Nephron (organoid): ENCODE measurements around the gene GFM1.
A peak's percentile ranks its signal among the peaks of the same experiment; 100 is the strongest.

Experiments used
- H3K27ac Mint-ChIP-seq, 3 experiments: 2 replicates each; pipeline ENCODE4 v1.8.0; 2020; ENCODE audit warnings: mixed read lengths in 3 of 3, mild to moderate bottlenecking in 2 of 3, moderate library complexity in 1 of 3
- H3K27me3 Mint-ChIP-seq: 2 replicates; pipeline ENCODE4 v1.8.0; 2021; ENCODE audit warnings: low read depth, mild to moderate bottlenecking, moderate library complexity, mixed read lengths
- H3K36me3 Mint-ChIP-seq: 2 replicates; pipeline ENCODE4 v1.8.0; 2020; ENCODE audit warnings: low read depth, mixed read lengths
- H3K4me1 Mint-ChIP-seq: 2 replicates; pipeline ENCODE4 v1.8.0; 2020; ENCODE audit warnings: mixed read lengths
- H3K4me3 Mint-ChIP-seq, 3 experiments: 2 replicates each; pipeline ENCODE4 v1.8.0; 2020; ENCODE audit warnings: mild to moderate bottlenecking in 3 of 3, mixed read lengths in 3 of 3, moderate library complexity in 2 of 3
- H3K9me3 Mint-ChIP-seq: 2 replicates; pipeline ENCODE4 v1.8.0; 2020; ENCODE audit warnings: mixed read lengths
- TF ChIP-seq, protein P1 (sequence below), 3 experiments: fragments of 200-600 bp; sonication (generic); IDR thresholded peaks; one replicate each; pipeline ENCODE4 v1.5.0; 2021; ENCODE audit warnings: antibody characterized with exemption in 3 of 3; ENCODE audit not compliant: unreplicated experiment in 3 of 3

The GFM1 gene

DNA sequence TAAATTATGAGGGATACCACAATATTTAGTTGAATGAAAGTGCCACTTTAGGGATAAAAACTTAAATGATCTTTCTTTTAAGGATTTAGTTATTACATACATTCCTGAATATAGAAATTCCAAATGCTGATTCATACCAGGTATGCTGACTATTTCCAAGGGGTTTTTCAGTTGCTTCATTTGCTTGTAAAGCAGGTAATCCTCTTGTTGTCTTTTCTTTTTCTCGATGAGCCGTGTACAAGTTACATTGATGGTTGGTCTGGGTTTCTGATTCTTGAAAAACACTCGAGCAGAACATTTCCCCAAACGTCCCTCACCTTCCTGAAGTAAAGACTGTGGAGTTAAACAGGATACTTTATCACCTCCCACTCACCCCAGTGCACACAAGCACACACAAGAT lies 66.3 kb downstream of the GFM1 start:
- Mint-ChIP-seq H3K9me3 (no peaks in the 10 kb centered on the region), H3K4me1 (no peaks in the 10 kb centered on the region), H3K4me3 (no peak overlapping the region), H3K27me3 (no peaks in the 10 kb centered on the region), H3K36me3 (peaks cover 52% of the 10 kb centered on the region), H3K27ac (no peak overlapping the region)
- TF ChIP-seq, protein P1, sequence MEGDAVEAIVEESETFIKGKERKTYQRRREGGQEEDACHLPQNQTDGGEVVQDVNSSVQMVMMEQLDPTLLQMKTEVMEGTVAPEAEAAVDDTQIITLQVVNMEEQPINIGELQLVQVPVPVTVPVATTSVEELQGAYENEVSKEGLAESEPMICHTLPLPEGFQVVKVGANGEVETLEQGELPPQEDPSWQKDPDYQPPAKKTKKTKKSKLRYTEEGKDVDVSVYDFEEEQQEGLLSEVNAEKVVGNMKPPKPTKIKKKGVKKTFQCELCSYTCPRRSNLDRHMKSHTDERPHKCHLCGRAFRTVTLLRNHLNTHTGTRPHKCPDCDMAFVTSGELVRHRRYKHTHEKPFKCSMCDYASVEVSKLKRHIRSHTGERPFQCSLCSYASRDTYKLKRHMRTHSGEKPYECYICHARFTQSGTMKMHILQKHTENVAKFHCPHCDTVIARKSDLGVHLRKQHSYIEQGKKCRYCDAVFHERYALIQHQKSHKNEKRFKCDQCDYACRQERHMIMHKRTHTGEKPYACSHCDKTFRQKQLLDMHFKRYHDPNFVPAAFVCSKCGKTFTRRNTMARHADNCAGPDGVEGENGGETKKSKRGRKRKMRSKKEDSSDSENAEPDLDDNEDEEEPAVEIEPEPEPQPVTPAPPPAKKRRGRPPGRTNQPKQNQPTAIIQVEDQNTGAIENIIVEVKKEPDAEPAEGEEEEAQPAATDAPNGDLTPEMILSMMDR (IDR thresholded peaks at IDR 0.05; ENCODE audit: unreplicated experiment in 3 of 3), result no peak

DNA sequence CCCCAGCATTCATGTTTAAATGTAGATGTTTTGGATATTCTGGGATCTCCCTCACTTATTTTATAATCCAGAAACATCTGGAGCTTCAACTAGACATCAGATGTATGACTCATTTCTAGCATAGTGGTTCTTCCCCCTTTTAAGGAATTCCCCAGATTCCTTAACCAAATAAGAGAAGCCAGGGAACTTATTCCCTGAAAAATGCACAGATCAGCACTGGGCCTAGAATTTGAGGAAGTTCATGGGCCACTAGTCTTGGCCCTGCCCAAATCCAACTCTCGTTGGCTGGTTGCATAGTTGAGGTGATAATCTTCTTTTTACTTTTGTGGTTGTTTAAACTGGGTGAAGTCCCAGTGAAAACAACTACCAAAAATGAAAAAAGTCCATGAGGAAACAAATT lies 67.6 kb downstream of the GFM1 start:
- H3K4me1 Mint-ChIP-seq, result no peaks in the 10 kb centered on the region
- no peaks in the 10 kb centered on the region for H3K27me3 Mint-ChIP-seq
- H3K9me3 Mint-ChIP-seq, result no peaks in the 10 kb centered on the region
- H3K27ac Mint-ChIP-seq, result no peak overlapping the region
- TF ChIP-seq, protein P1 (IDR thresholded peaks at IDR 0.05; ENCODE audit: unreplicated experiment in 3 of 3), result no peak
- H3K4me3 Mint-ChIP-seq, result no peak overlapping the region
- H3K36me3 Mint-ChIP-seq, result peaks cover 46% of the 10 kb centered on the region

DNA sequence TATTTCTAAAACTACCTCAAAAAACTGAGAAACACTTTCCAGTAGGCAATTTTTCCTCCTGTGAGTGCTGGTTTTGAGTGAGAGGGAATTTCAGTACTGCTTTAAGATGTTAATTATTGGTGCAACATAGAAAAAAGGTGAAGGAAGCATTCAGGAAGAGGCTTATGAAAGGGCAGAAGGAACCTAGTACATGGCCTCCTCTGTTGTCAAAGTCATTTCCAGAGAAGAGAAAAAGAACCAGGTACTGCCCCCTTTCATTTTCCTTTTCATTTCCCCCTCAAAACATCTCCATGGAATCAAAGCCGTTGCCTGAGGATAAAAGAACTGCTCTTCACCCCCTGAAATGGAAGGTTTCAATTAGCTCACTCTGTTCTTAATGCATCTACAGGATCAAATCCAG lies 68.1 kb downstream of the GFM1 start:
- H3K9me3 Mint-ChIP-seq, result no peaks in the 10 kb centered on the region
- no peaks in the 10 kb centered on the region for H3K27me3 Mint-ChIP-seq
- peaks cover 41% of the 10 kb centered on the region for H3K36me3 Mint-ChIP-seq
- no peak overlapping the region for H3K27ac Mint-ChIP-seq
- H3K4me3 Mint-ChIP-seq, result no peak overlapping the region
- H3K4me1 Mint-ChIP-seq, result peaks cover 5% of the 10 kb centered on the region
- TF ChIP-seq, protein P1 (IDR thresholded peaks at IDR 0.05; ENCODE audit: unreplicated experiment in 3 of 3), result no peak

DNA sequence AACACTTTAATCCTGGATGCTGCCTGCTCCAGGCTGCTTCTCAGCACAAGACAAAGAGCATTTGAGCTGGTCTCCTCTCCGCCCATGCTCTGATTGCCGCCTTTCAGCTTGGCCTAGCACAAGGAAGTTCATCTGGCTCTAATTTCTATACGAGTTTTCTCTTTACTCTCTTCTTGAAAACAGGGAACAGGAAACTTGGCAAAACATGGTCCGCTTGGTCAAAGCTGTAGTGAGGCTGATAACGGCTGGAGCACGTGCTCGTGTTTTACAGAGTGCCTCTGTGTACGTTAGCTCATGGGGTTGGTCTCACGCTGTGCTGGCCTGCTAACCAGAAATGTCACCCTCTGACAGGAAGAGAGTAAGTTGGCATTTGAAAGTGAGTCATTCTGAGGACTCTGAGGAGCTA lies 68.8 kb downstream of the GFM1 start:
- H3K36me3 Mint-ChIP-seq, result peaks cover 38% of the 10 kb centered on the region
- no peak overlapping the region for H3K4me3 Mint-ChIP-seq
- H3K4me1 Mint-ChIP-seq, result peaks cover 6% of the 10 kb centered on the region
- no peak overlapping the region for H3K27ac Mint-ChIP-seq
- TF ChIP-seq, protein P1 (IDR thresholded peaks at IDR 0.05; ENCODE audit: unreplicated experiment in 3 of 3), result no peak
- H3K9me3 Mint-ChIP-seq, result no peaks in the 10 kb centered on the region
- H3K27me3 Mint-ChIP-seq, result no peaks in the 10 kb centered on the region

DNA sequence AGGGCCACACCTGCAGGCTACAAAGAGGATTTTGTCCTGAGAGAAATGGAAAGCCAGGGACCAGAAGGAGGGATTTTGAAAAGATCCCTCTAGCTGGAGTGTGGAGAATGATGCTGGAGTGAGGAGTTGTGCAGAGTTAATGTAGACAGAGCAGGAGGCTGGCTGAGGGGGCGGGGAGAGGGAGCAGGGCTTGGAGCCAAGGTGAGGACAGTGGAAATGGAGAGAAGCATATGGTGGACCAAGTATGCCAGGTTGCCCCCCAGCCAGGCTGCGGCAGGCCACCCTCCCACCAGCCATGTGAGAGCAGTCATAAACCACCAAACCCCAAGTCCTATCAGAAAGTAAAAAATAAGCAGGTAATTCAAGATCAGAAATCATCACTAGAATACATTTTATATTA lies 73.2 kb downstream of the GFM1 start:
- Mint-ChIP-seq H3K4me3 (no peak overlapping the region), H3K4me1 (peaks cover 6% of the 10 kb centered on the region), H3K27ac (peak overlapping the region in 1 of 3 experiments; percentile 11), H3K36me3 (peaks cover 21% of the 10 kb centered on the region), H3K9me3 (no peaks in the 10 kb centered on the region), H3K27me3 (no peaks in the 10 kb centered on the region)
- TF ChIP-seq, protein P1 (IDR thresholded peaks at IDR 0.05; ENCODE audit: unreplicated experiment in 3 of 3), result no peak

DNA sequence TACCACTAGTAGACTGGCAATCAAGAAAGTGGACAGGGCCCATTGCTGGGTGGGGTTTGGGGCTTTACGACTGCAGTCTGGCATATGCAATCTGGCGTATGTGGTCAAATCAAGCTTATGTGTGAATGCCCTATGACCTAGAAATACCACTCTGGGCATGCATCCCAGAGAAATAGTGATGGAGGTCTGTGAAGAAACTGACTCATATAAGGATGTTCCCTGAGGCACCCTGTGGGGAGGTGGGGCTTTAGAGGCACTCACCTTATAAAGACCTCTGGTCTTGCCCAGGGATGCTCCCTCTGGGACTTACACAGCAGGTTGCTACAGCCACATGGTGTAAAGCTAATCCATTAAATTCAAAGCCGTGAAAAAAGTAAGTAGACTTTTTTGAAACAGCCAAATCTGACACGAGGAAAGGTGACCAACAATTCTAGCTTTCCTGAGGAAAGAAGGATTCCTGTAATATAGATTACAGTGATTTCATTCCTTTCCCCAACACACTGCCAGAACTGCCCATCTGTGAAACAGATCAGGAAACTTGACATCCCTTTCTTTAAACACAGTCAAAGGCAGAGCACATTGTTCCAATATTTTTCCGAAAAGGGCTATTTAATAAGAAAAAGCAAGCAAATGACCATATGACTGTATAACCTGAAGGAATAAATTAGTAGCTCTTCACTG lies 74.3 kb downstream of the GFM1 start:
- Mint-ChIP-seq H3K27ac (no peak overlapping the region), H3K36me3 (peaks cover 21% of the 10 kb centered on the region), H3K4me1 (peaks cover 12% of the 10 kb centered on the region), H3K27me3 (no peaks in the 10 kb centered on the region), H3K4me3 (no peak overlapping the region), H3K9me3 (no peaks in the 10 kb centered on the region)
- TF ChIP-seq, protein P1 (IDR thresholded peaks at IDR 0.05; ENCODE audit: unreplicated experiment in 3 of 3), result no peak
